Stomach smooth muscle (tissue), 2 donors: ENCODE results near the gene SEC22B.
"Not testable (repeated sequence)": the region's sequence is repeated elsewhere in the genome, so short reads cannot be mapped to it uniquely, and the experiment has no call there.

Source experiments
- H3K27ac ChIP-seq: one replicate; pipeline ENCODE4 v1.7.0; 2013; ENCODE audit warnings: mild to moderate bottlenecking, low read length, inconsistent platforms
- H3K27me3 ChIP-seq, 2 donors: one replicate each; pipeline ENCODE4 v1.7.0; 2013; ENCODE audit warnings: low read length in 2 of 2; ENCODE audit not compliant: insufficient read depth in 2 of 2, control insufficient read depth in 1 of 2
- H3K36me3 ChIP-seq, 2 donors: one replicate each; pipeline ENCODE4 v1.7.0; 2013; ENCODE audit warnings: low read length in 2 of 2; ENCODE audit not compliant: control insufficient read depth in 2 of 2, insufficient read depth in 2 of 2
- H3K4me1 ChIP-seq: one replicate; pipeline ENCODE4 v1.7.0; 2013; ENCODE audit warnings: low read length; ENCODE audit not compliant: control insufficient read depth, insufficient read depth
- H3K4me3 ChIP-seq, 2 donors: one replicate each; pipeline ENCODE4 v1.7.0; 2013; ENCODE audit warnings: low read length in 2 of 2
- H3K9ac ChIP-seq, 2 donors: one replicate each; pipeline ENCODE4 v1.7.0; 2013; ENCODE audit warnings: low read length in 2 of 2, mild to moderate bottlenecking in 1 of 2
- H3K9me3 ChIP-seq, 2 donors: one replicate each; pipeline ENCODE4 v1.7.0; 2013; ENCODE audit warnings: low read length in 2 of 2; ENCODE audit not compliant: control insufficient read depth in 2 of 2
- donor health status: healthy.
- donor health status: Pancreatic carcinoma.

Gene SEC22B

DNA sequence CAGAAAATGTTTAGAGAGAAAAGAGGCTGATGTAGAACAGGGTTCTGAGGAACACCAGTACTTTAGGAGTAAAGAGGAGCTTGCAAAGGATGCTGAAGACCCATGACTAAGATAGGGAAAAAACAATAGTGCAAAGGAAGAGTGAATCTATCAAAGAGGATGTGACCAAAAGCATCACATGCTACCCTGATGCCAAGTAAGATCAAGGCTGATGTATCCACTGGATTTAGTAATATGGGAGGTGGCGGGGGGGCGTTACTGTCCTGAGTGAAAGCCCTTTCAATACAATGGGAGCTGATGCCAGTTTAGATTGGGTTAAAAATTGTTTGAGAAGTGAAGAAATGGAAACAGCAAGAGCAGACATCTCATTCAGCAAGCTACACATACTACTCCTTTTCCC, 32.2 kb downstream of the SEC22B start:
- not testable (repeated sequence) for H3K27ac ChIP-seq, H3K36me3 ChIP-seq, H3K4me1 ChIP-seq, H3K27me3 ChIP-seq, H3K4me3 ChIP-seq, H3K9me3 ChIP-seq, H3K9ac ChIP-seq

GRCh38 chr1:120143334-120143733, 33.0 kb downstream of the SEC22B start:
- not testable (repeated sequence) for H3K9me3 ChIP-seq, H3K27me3 ChIP-seq, H3K27ac ChIP-seq, H3K36me3 ChIP-seq, H3K4me1 ChIP-seq, H3K9ac ChIP-seq, H3K4me3 ChIP-seq

DNA sequence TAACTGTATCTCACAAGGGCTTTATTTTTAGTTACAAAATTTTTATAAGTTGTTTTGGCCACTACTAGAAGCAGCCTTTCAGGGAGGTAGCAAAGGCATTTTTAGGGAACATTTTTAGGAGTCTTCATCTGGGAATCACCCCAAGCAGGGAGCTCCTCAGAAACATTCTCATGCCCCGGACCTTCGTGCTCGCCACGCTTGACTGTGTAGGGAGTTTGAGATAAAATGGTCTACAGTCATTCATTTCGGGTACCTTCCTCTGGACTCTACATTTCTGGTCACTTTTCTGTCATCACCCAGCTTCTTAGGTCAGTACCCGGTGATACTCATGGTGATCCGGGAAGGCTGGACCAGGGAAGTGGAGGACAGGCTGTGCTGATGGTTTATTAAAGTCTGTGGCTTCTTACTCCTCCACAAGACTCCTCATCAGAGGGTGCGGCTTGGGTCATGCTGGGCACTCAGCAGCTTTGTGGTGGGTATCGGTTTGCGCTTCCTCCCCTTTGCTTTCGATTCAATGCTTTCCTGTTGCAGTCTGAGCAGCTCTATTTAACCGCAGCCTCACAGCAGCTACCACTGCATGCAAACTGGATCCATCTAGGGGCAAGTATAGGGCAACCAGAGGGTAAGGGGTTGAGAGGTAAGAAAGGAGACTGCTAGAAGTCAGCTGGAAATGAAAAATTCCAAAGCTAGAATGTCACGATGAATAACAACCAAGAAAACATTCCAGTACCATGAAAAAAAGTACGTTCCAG, 33.6 kb downstream of the SEC22B start:
- H3K4me1 ChIP-seq, H3K4me3 ChIP-seq, H3K36me3 ChIP-seq, H3K9me3 ChIP-seq, H3K27me3 ChIP-seq, H3K9ac ChIP-seq, H3K27ac ChIP-seq: not testable (repeated sequence)

- not testable (repeated sequence) for H3K36me3 ChIP-seq, H3K4me3 ChIP-seq, H3K9ac ChIP-seq, H3K9me3 ChIP-seq, H3K4me1 ChIP-seq, H3K27ac ChIP-seq, H3K27me3 ChIP-seq
Measured at GRCh38 chr1:120141865-120142264, 34.5 kb downstream of the SEC22B start.

DNA sequence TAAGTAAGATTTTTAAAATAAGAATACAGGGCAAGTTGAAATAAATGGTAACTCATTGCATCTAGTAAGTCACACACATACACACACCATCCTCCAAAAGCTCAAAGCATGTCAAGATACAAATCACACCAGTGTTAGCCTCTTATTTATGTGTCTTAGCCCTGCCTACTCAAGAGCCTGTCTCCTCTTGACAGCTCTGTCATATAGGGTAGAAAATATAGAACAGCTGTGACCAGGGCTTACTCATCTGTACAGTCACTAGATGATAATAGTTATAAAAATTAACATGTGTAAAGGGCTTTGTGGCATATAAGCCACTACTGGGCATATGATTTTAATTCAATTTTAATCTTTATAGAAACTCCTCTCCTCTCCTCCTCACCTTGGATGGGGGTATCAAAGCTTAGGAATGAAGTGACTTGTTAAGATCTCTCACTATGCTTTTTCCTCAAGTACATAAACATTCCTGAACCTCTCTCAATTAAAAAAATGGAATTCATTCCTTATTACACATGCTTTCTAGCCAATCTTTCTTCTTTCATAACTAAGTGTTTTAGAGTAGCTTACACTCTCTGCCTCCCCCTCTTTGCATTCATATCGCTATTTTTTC, 35.6 kb downstream of the SEC22B start:
- not testable (repeated sequence) for H3K9ac ChIP-seq, H3K9me3 ChIP-seq, H3K27me3 ChIP-seq, H3K4me1 ChIP-seq, H3K36me3 ChIP-seq, H3K4me3 ChIP-seq, H3K27ac ChIP-seq

DNA sequence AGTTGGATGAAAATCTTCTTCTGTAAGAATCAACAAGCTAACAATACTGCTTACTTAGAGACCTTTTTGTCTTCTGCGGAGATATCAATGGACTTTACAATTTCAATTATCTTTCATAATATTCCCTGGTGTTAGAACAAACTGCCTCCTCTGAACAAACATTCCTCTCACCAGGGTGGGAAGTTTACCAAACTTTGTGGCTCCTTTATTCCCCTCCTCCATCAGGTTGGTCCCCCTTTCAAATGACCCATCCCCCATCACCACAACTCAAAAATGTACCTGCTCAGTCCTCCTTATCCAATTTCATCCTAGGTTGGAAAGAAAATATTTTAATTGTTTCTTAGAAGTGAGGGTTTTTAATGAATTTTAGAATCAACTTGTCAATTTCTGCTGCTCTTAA, 40.2 kb downstream of the SEC22B start:
- not testable (repeated sequence) for H3K9me3 ChIP-seq, H3K27ac ChIP-seq, H3K4me1 ChIP-seq, H3K4me3 ChIP-seq, H3K27me3 ChIP-seq, H3K9ac ChIP-seq, H3K36me3 ChIP-seq

DNA sequence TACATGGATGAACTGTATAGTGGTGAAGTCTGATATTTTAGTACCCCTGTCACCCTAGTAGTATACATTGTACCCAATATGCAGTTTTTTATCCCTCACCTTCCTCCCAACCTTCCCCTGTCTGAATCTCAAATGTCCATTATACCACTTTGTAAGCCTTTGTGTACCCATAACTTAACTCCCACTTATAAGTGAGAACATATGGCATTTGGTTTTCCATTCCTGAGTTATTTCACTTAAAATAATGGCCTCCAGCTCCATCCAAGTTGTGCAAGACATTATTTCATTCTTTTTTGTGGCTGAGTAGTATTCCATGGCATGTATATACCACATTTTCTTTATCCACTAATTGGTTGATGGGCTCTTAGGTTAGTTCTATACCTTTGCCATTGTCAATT, 42.4 kb downstream of the SEC22B start:
- not testable (repeated sequence) for H3K9ac ChIP-seq, H3K27ac ChIP-seq, H3K27me3 ChIP-seq, H3K36me3 ChIP-seq, H3K4me3 ChIP-seq, H3K4me1 ChIP-seq, H3K9me3 ChIP-seq

DNA sequence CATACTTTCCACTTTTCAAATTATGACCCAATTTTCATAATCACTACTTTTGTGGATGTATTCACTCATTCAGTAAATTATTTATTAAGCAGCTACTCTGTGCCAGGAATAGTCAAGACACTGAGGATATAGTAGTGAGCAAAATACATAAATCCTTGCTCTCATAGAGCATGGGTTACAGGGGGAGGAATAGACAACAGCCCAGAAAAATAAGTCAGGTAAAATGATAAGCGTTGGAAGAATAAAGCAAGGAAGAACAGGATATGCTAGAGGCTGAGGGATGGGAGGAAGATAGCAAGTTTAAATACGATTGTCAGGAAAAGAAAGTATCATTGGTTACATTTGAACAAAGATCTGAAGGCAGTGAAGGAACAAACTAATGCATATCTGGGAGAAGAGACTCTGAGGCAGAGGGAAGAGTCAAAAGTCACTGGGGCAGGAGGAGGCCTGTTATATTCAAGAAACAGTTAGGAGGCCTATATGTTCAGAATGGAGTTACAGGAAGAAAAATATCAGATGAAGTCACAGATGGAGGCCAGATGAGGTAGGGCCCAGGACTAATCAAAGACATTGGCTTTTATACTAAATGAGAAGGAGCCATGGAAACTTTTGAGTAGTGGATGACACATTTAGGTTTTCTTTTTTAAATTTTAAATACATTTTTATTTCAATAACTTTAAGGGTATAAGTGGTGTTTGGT, 42.9 kb downstream of the SEC22B start:
- Histone ChIP-seq H3K36me3 (no peaks in the 10 kb centered on the region), H3K27me3 (no peaks in the 10 kb centered on the region)

DNA sequence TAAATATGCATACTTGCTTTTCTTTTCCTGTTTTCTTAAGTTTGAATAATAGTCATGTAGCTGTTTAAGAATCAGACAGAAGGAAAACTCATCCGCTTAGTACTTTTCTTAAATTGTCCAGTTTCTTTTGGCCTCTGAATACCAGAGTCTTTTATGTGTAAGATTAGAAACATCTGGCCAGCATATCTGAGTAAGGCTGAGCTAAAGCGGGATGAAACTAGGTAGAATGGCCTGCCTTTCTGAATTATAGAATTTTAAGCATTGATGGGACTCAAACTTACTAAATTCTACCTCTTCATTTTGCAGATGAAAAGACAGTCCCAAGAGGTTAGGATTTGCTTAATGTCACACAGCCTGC, 43.9 kb downstream of the SEC22B start:
- H3K27me3 ChIP-seq, H3K36me3 ChIP-seq, H3K9ac ChIP-seq, H3K4me3 ChIP-seq, H3K27ac ChIP-seq, H3K9me3 ChIP-seq, H3K4me1 ChIP-seq: not testable (repeated sequence)

More for the DNA sequence above, 42.9 kb downstream of the SEC22B start:
- H3K9ac ChIP-seq = no peak overlapping the region
- H3K9me3 ChIP-seq = no peaks in the 10 kb centered on the region
- H3K4me3 ChIP-seq = no peak overlapping the region
- no peaks in the 10 kb centered on the region for H3K4me1 ChIP-seq
- H3K27ac ChIP-seq = no peak overlapping the region

DNA sequence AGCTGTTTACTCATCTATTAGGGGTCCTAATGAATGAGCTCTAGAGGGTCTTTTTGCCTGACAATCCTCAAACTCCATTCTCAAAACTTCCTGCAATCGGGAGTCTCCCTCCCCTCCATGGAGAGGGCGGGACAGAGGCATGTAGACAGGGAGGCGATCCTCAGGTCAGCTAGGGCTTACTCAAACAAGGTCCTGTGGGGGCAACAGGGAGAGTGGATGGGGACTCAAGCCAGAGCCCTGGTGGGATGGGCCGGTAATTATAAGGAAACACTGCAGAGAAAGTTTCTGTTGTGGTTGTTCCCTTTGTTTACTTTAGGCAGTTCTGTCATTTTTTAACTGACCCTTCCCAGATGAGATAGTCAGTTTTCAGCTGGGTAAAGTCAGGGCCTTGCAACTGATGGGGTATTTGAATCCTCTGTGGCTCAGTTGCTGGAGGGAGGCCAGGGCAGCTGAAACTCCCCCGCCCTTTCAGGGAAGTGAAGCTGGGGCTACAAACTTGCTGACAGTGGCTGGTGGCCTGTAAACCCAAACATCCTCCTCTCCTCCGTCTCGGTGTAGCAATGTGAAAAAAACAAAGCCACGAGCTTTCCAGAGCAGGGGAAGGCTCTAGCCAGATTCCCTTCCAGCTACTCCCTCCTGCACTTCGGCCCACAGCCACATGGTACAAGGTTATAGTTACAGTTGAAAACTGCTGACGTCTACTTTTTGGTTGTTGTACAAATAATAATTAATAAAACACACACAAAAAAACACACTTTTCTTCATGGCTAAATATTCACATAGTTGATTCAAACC, 44.5 kb downstream of the SEC22B start:
- not testable (repeated sequence) for H3K27ac ChIP-seq

More for the DNA sequence above, 44.5 kb downstream of the SEC22B start:
- H3K4me3 ChIP-seq, H3K27me3 ChIP-seq, H3K9ac ChIP-seq, H3K4me1 ChIP-seq, H3K36me3 ChIP-seq, H3K9me3 ChIP-seq: not testable (repeated sequence)
